ENCODE data around the gene ARSG. TPM values are rescaled to one million over a fixed set of nuclear protein-coding genes. Genes with fewer than 3 reads are reported as not detected.

The ARSG gene
- total and polyA plus RNA-seq, 2 of the 8 experiments (the other 6 are each of a cell fraction or from before 2014, with no cell fraction given), result 3.3 to 4.0 TPM

GRCh38 chr17:68255151-68255550, 36.1 kb upstream of the ARSG start:
- Histone ChIP-seq H4K91ac (replicated peaks; ENCODE audit: insufficient read length, low read length) (no peak overlapping the region), H3K14ac (ENCODE audit: insufficient read length) (no peak overlapping the region), H3K4me1 (replicated peaks in 1 of 4; ENCODE audit: control insufficient read depth in 3 of 4, insufficient read depth in 4 of 4, low read length in 3 of 4) (peaks cover 0 to 8% (median 4%) of the 10 kb centered on the region in 4 experiments; a peak in 3 of 7 replicates), H3K9ac (replicated peaks in 1 of 4; ENCODE audit: extremely low read depth in 1 of 4, low read depth in 3 of 4, low read length in 3 of 4) (no peak overlapping the region), H3K18ac (ENCODE audit: extremely low read depth, low read length) (no peak overlapping the region), H2BK120ac (replicated peaks; ENCODE audit: low read depth, low read length) (no peak overlapping the region), H4K5ac (ENCODE audit: insufficient read length, low read depth, low read length) (no peak overlapping the region), H3K4ac (replicated peaks; ENCODE audit: insufficient read length, low read depth, low read length) (no peak overlapping the region), H3K79me2 (ENCODE audit: control insufficient read depth in 1 of 2, insufficient read depth in 2 of 2, low read length in 2 of 2) (no peaks in the 10 kb centered on the region), H3K27me3 (replicated peaks in 1 of 4; ENCODE audit: control insufficient read depth in 3 of 4, extremely low read depth in 1 of 4, insufficient read depth in 3 of 4, low read length in 3 of 4) (0 out of 7 replicates have a peak, but pooled peaks cover 0 to 3% (median 0%) of the 10 kb centered on the region in 4 experiments), H3K4me3 (ENCODE audit: extremely low read depth in 1 of 4, insufficient read depth in 2 of 4, low read depth in 3 of 4, low read length in 4 of 4) (no peak overlapping the region), H2AFZ (ENCODE audit: low read length) (no peak overlapping the region), H3K79me1 (ENCODE audit: low read depth, low read length) (no peaks in the 10 kb centered on the region), H3K23ac (ENCODE audit: insufficient read length) (no peak overlapping the region), H3K4me2 (ENCODE audit: insufficient read depth in 1 of 2, low read depth in 2 of 2, low read length in 2 of 2) (no peak overlapping the region), H2BK20ac (ENCODE audit: low read length) (no peak overlapping the region), H3K27ac (ENCODE audit: low read depth, low read length) (no peak overlapping the region), H3K23me2 (ENCODE audit: low read depth, low read length) (no peaks in the 10 kb centered on the region), H3K9me3 (ENCODE audit: insufficient read depth in 2 of 2, low read depth in 1 of 2, low read length in 1 of 2) (no peaks in the 10 kb centered on the region), H2BK5ac (ENCODE audit: low read depth, low read length) (no peak overlapping the region), H2BK15ac (ENCODE audit: low read length) (no peak overlapping the region), H3K36me3 (ENCODE audit: control insufficient read depth in 2 of 4, insufficient read depth in 4 of 4, low read length in 3 of 4) (peaks cover 0 to 28% (median 1%) of the 10 kb centered on the region in 4 experiments; a peak in 5 of 8 replicates), H4K8ac (ENCODE audit: extremely low read depth, insufficient read depth, low read length) (no peak overlapping the region), H2AK5ac (ENCODE audit: low read depth, low read length) (no peak overlapping the region), H3K56ac (replicated peaks; ENCODE audit: insufficient read length, low read depth, low read length) (no peak overlapping the region), H4K20me1 (replicated peaks in 1 of 2; ENCODE audit: control insufficient read depth in 1 of 2, insufficient read depth in 2 of 2, low read length in 2 of 2) (no peaks in the 10 kb centered on the region), H2BK12ac (ENCODE audit: low read depth, low read length) (no peak overlapping the region)
- TF ChIP-seq SAP30 (IDR thresholded peaks at IDR 0.05; ENCODE audit: insufficient read depth, insufficient replicate concordance, low read length) (no peak), JUN (IDR thresholded peaks at IDR 0.05; ENCODE audit: low read depth, low read length) (no peak), CREB1 (IDR thresholded peaks at IDR 0.05) (no peak), JUND (IDR thresholded peaks at IDR 0.05; ENCODE audit: low read length) (no peak), GTF2F1 (IDR thresholded peaks at IDR 0.05; ENCODE audit: borderline replicate concordance, low read depth, low read length) (no peak), HDAC2 (IDR thresholded peaks at IDR 0.05; ENCODE audit: borderline replicate concordance in 1 of 2, low read depth in 2 of 2, low read length in 2 of 2) (no peak), CEBPB (IDR thresholded peaks at IDR 0.05; ENCODE audit: low read depth, low read length) (no peak), CTCF (IDR thresholded peaks at IDR 0.05; ENCODE audit: control extremely low read depth in 1 of 3, insufficient read depth in 1 of 3, low read depth in 1 of 3, low read length in 3 of 3) (no peak), CTBP2 (IDR thresholded peaks at IDR 0.05; ENCODE audit: borderline replicate concordance, insufficient read depth, insufficient read length, low read length) (no peak), SP4 (IDR thresholded peaks at IDR 0.05; ENCODE audit: low read length) (no peak)
- TF ChIP-seq, protein P1, sequence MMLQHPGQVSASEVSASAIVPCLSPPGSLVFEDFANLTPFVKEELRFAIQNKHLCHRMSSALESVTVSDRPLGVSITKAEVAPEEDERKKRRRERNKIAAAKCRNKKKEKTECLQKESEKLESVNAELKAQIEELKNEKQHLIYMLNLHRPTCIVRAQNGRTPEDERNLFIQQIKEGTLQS (IDR thresholded peaks at IDR 0.05; ENCODE audit: insufficient read depth, low read depth, low read length), result no peak
- WGBS, 2 experiments (ENCODE audit: extremely low coverage in 1 of 2, insufficient coverage in 1 of 2, insufficient read length in 1 of 2, insufficient replicate concordance in 2 of 2, low coverage in 1 of 2, low lambda C conversion rate in 2 of 2, missing lambda C conversion rate in 1 of 2), result 83% methylated on average over 4 of the region's 4 CpGs; no CpG with 5 or more reads in 1 of the 2 experiments
- FAIRE-seq, result no peak
- POLR2A ChIA-PET (ENCODE audit: partially characterized antibody), result no interaction called here
- CTCF ChIA-PET (ENCODE audit: partially characterized antibody), result interaction anchor here (0.8 to 1.6 kb wide), 3 partner anchors 10 to 209 kb away, joined by 3 to 4 read pairs (median 3); no protein-coding TSS in a partner anchor
- no peak for DNase-seq (ENCODE audit: low read depth in 1 of 2, low spot score in 2 of 2)

Data from H1 (cell line).